ENCODE measurements around the gene TUBB4B. TPM values are rescaled to one million over a fixed set of nuclear protein-coding genes. Genes with fewer than 3 reads are reported as not detected.
A peak's percentile ranks its signal among the peaks of the same experiment; 100 is the strongest.

TUBB4B gene
- polyA plus RNA-seq, 1 donor from 2014 or later: 88.4 TPM

GRCh38 chr9:137201205-137201868 lies 39.8 kb upstream of the TUBB4B start:
- Mint-ChIP-seq H3K4me3 (peak overlapping the region; percentile 86 to 99 (median 92)), H3K27ac (peak overlapping the region; percentile 84 to 99 (median 94)), H3K4me1 (peaks cover 15 to 19% (median 15%) of the 10 kb centered on the region in 3 donors), H3K9me3 (no peaks in the 10 kb centered on the region), H3K27me3 (no peaks in the 10 kb centered on the region), H3K36me3 (no peaks in the 10 kb centered on the region)

GRCh38 chr9:137202966-137203365 lies 38.1 kb upstream of the TUBB4B start:
- H3K4me1 Mint-ChIP-seq: peaks cover 23 to 24% (median 24%) of the 10 kb centered on the region in 3 donors
- peak overlapping the region in 3 of 4 donors; percentile 47 to 99 (median 60) for H3K4me3 Mint-ChIP-seq
- H3K27me3 Mint-ChIP-seq: no peaks in the 10 kb centered on the region
- H3K36me3 Mint-ChIP-seq: no peaks in the 10 kb centered on the region
- H3K27ac Mint-ChIP-seq: peak overlapping the region in 1 of 3 donors; percentile 84
- no peaks in the 10 kb centered on the region for H3K9me3 Mint-ChIP-seq

- peak overlapping the region; percentile 93 to 96 (median 94) for H3K27ac Mint-ChIP-seq
- no peaks in the 10 kb centered on the region for H3K9me3 Mint-ChIP-seq
- no peaks in the 10 kb centered on the region for H3K27me3 Mint-ChIP-seq
- peaks cover 23 to 24% (median 24%) of the 10 kb centered on the region in 3 donors for H3K4me1 Mint-ChIP-seq
- H3K36me3 Mint-ChIP-seq: no peaks in the 10 kb centered on the region
- peak overlapping the region; percentile 90 to 96 (median 94) for H3K4me3 Mint-ChIP-seq
Measured at GRCh38 chr9:137204731-137205125, 36.4 kb upstream of the TUBB4B start.

GRCh38 chr9:137205126-137206069 lies 35.7 kb upstream of the TUBB4B start, which contains the start of the genes NDOR1 and TMEM203:
Gene NDOR1, plus strand, starts transcription at chr9:137205700. Its CDS starts 78 bp downstream, at chr9:137205778.
Gene TMEM203, minus strand, starts transcription at chr9:137205648. Its CDS starts 234 bp downstream, at chr9:137205414.
- H3K4me3 Mint-ChIP-seq: peak within 1 kb of the TSS; percentile 90 to 96 (median 94)
- no peaks in the 10 kb centered on the region for H3K27me3 Mint-ChIP-seq
- H3K27ac Mint-ChIP-seq: peak within 1 kb of the TSS; percentile 93 to 96 (median 94)
- H3K4me1 Mint-ChIP-seq: peaks cover 23 to 24% (median 24%) of the 10 kb centered on the region in 3 donors
- no peaks in the 10 kb centered on the region for H3K9me3 Mint-ChIP-seq
- no peaks in the 10 kb centered on the region for H3K36me3 Mint-ChIP-seq

- Mint-ChIP-seq H3K27ac (peak overlapping the region in 2 of 3 donors; percentile 93 to 96), H3K27me3 (no peaks in the 10 kb centered on the region), H3K9me3 (no peaks in the 10 kb centered on the region), H3K4me1 (peaks cover 15 to 24% (median 24%) of the 10 kb centered on the region in 3 donors), H3K4me3 (peak overlapping the region; percentile 90 to 95 (median 93)), H3K36me3 (peaks cover 1% of the 10 kb centered on the region)
Measured at GRCh38 chr9:137206602-137207001, 34.5 kb upstream of the TUBB4B start.

- no peaks in the 10 kb centered on the region for H3K9me3 Mint-ChIP-seq
- H3K36me3 Mint-ChIP-seq: peaks cover 1% of the 10 kb centered on the region
- H3K27ac Mint-ChIP-seq: peak overlapping the region in 1 of 3 donors; percentile 62
- no peaks in the 10 kb centered on the region for H3K27me3 Mint-ChIP-seq
- H3K4me1 Mint-ChIP-seq: peaks cover 1 to 9% (median 8%) of the 10 kb centered on the region in 3 donors
- H3K4me3 Mint-ChIP-seq: no peak overlapping the region
Measured at GRCh38 chr9:137211532-137211931, 29.6 kb upstream of the TUBB4B start.

- H3K9me3 Mint-ChIP-seq: no peaks in the 10 kb centered on the region
Measured at GRCh38 chr9:137212520-137212919, 28.6 kb upstream of the TUBB4B start.

GRCh38 chr9:137213160-137214060 lies 27.7 kb upstream of the TUBB4B start:
- Mint-ChIP-seq H3K4me1 (no peaks in the 10 kb centered on the region), H3K36me3 (peaks cover 1% of the 10 kb centered on the region), H3K27ac (no peak overlapping the region), H3K9me3 (no peaks in the 10 kb centered on the region), H3K4me3 (no peak overlapping the region), H3K27me3 (no peaks in the 10 kb centered on the region)

More at GRCh38 chr9:137212520-137212919, 28.6 kb upstream of the TUBB4B start:
- H3K27ac Mint-ChIP-seq: no peak overlapping the region
- H3K36me3 Mint-ChIP-seq: peaks cover 1% of the 10 kb centered on the region
- H3K4me3 Mint-ChIP-seq: no peak overlapping the region
- peaks cover 0 to 1% (median under 1%) of the 10 kb centered on the region in 3 donors for H3K4me1 Mint-ChIP-seq
- no peaks in the 10 kb centered on the region for H3K27me3 Mint-ChIP-seq

- no peak overlapping the region for H3K4me3 Mint-ChIP-seq
- H3K27me3 Mint-ChIP-seq: no peaks in the 10 kb centered on the region
- no peaks in the 10 kb centered on the region for H3K9me3 Mint-ChIP-seq
- no peaks in the 10 kb centered on the region for H3K4me1 Mint-ChIP-seq
- peaks cover 1% of the 10 kb centered on the region for H3K36me3 Mint-ChIP-seq
- no peak overlapping the region for H3K27ac Mint-ChIP-seq
Measured at GRCh38 chr9:137214620-137215019, 26.5 kb upstream of the TUBB4B start.

GRCh38 chr9:137215196-137215986 lies 25.7 kb upstream of the TUBB4B start:
- peaks cover 1% of the 10 kb centered on the region for H3K36me3 Mint-ChIP-seq

GRCh38 chr9:137216188-137216965 lies 24.7 kb upstream of the TUBB4B start:
- no peaks in the 10 kb centered on the region for H3K9me3 Mint-ChIP-seq
- H3K4me1 Mint-ChIP-seq: no peaks in the 10 kb centered on the region
- no peak overlapping the region for H3K27ac Mint-ChIP-seq
- H3K4me3 Mint-ChIP-seq: no peak overlapping the region
- peaks cover under 1% of the 10 kb centered on the region for H3K36me3 Mint-ChIP-seq
- H3K27me3 Mint-ChIP-seq: peaks cover 1% of the 10 kb centered on the region

More at GRCh38 chr9:137215196-137215986, 25.7 kb upstream of the TUBB4B start:
- Mint-ChIP-seq H3K4me3 (no peak overlapping the region), H3K27me3 (peaks cover 1% of the 10 kb centered on the region), H3K27ac (no peak overlapping the region), H3K9me3 (no peaks in the 10 kb centered on the region), H3K4me1 (no peaks in the 10 kb centered on the region)

- peaks cover 1% of the 10 kb centered on the region for H3K27me3 Mint-ChIP-seq
- H3K9me3 Mint-ChIP-seq: no peaks in the 10 kb centered on the region
- no peaks in the 10 kb centered on the region for H3K4me1 Mint-ChIP-seq
- no peak overlapping the region for H3K27ac Mint-ChIP-seq
- H3K36me3 Mint-ChIP-seq: no peaks in the 10 kb centered on the region
- H3K4me3 Mint-ChIP-seq: peak overlapping the region in 1 of 4 donors; percentile 63
Measured at GRCh38 chr9:137217276-137218211, 23.5 kb upstream of the TUBB4B start.

Data from IgD-negative memory B cell (primary cell).